Upper lobe of left lung (tissue), 4 donors: ENCODE data around the gene SATB1.

Source experiments
- EP300 ChIP-seq, 4 donors: sonication (generic); formaldehyde crosslinking; IDR thresholded peaks; one replicate each; pipeline ENCODE4 v1.5.1; 2017; ENCODE audit warnings: antibody characterized with exemption in 4 of 4, control low read depth in 2 of 4
- POLR2A ChIP-seq, 4 donors: fragments of 450-650 bp; IDR thresholded peaks; one replicate each; pipeline ENCODE4 v1.5.1; 2016 to 2017; ENCODE audit warnings: antibody characterized with exemption in 4 of 4, mild to moderate bottlenecking in 2 of 4
- POLR2AphosphoS5 ChIP-seq, 2 donors: sonication (generic); formaldehyde crosslinking; IDR thresholded peaks; one replicate each; pipeline ENCODE4 v1.5.1; 2017; ENCODE audit warnings: antibody characterized with exemption in 2 of 2
- TF ChIP-seq, protein P1 (sequence below), 6 experiments: fragments of 450-650 bp in 4 of 6; fragments of 200-600 bp in 2 of 6; sonication (generic) in 2 of 6; IDR thresholded peaks; one replicate each; pipeline ENCODE4 v1.5.1; 2016 to 2019; ENCODE audit warnings: antibody characterized with exemption in 6 of 6

GRCh38 chr3:18349197-18349798, 75.8 kb downstream of the SATB1 start:
- TF ChIP-seq, protein P1, sequence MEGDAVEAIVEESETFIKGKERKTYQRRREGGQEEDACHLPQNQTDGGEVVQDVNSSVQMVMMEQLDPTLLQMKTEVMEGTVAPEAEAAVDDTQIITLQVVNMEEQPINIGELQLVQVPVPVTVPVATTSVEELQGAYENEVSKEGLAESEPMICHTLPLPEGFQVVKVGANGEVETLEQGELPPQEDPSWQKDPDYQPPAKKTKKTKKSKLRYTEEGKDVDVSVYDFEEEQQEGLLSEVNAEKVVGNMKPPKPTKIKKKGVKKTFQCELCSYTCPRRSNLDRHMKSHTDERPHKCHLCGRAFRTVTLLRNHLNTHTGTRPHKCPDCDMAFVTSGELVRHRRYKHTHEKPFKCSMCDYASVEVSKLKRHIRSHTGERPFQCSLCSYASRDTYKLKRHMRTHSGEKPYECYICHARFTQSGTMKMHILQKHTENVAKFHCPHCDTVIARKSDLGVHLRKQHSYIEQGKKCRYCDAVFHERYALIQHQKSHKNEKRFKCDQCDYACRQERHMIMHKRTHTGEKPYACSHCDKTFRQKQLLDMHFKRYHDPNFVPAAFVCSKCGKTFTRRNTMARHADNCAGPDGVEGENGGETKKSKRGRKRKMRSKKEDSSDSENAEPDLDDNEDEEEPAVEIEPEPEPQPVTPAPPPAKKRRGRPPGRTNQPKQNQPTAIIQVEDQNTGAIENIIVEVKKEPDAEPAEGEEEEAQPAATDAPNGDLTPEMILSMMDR (IDR thresholded peaks at IDR 0.05), result no peak
- no peak for TF ChIP-seq POLR2AphosphoS5 (IDR thresholded peaks at IDR 0.05)
- no peak for TF ChIP-seq POLR2A (IDR thresholded peaks at IDR 0.05)
- TF ChIP-seq EP300 (IDR thresholded peaks at IDR 0.05), result no peak
